OCI-LY3 (cell line): ENCODE results near the gene ZDHHC24.

Source experiments
- H2AFZ ChIP-seq: fragments of 200-600, 300-600 bp; shearing (Covaris generic); 2 replicates; pipeline ENCODE4 v1.6.0; 2014; ENCODE audit warnings: antibody characterized with exemption, low read depth, low read length
- H3K27ac ChIP-seq: fragments of 200-600, 300-600 bp; sonication (generic); 2 replicates; pipeline ENCODE4 v1.5.1; 2014; ENCODE audit warnings: mild to moderate bottlenecking, low read length, moderate library complexity, mixed read lengths
- H3K27me3 ChIP-seq: fragments of 200-600, 300-600 bp; sonication (generic); 2 replicates; pipeline ENCODE4 v1.6.1; 2014; ENCODE audit warnings: low read depth, low read length, mixed read lengths
- H3K36me3 ChIP-seq: fragments of 200-600, 300-600 bp; sonication (generic); replicated peaks from 2 replicates; pipeline ENCODE3; 2014; ENCODE audit warnings: low read depth, low read length, mixed read lengths
- H3K4me1 ChIP-seq: fragments of 300-600, 200-600 bp; sonication (generic); 2 replicates; pipeline ENCODE4 v1.6.1; 2014; ENCODE audit warnings: low read length, mixed read lengths
- H3K4me2 ChIP-seq: fragments of 200-600, 300-600 bp; sonication (generic); 2 replicates; pipeline ENCODE4 v1.6.1; 2014; ENCODE audit warnings: low read length, mixed read lengths
- H3K4me3 ChIP-seq: fragments of 300-600, 200-600 bp; sonication (generic); 2 replicates; pipeline ENCODE4 v1.5.1; 2014; ENCODE audit warnings: antibody characterized with exemption, mild to moderate bottlenecking, low read length, moderate library complexity
- H3K79me2 ChIP-seq: fragments of 300-600, 200-600 bp; shearing (Covaris generic); 2 replicates; pipeline ENCODE4 v1.6.1; 2014; ENCODE audit warnings: mild to moderate bottlenecking, low read length, mixed read lengths
- H3K9ac ChIP-seq: fragments of 300-600, 200-600 bp; shearing (Covaris generic); 2 replicates; pipeline ENCODE4 v1.6.0; 2014; ENCODE audit warnings: mild to moderate bottlenecking, low read length, moderate library complexity
- H3K9me3 ChIP-seq: fragments of 200-600, 300-600 bp; shearing (Covaris generic); 2 replicates; pipeline ENCODE4 v1.6.1; 2014; ENCODE audit warnings: low read length, mixed read lengths; ENCODE audit not compliant: insufficient read depth
- H4K20me1 ChIP-seq: fragments of 200-600, 300-600 bp; sonication (generic); 2 replicates; pipeline ENCODE4 v1.6.1; 2016; ENCODE audit warnings: low read length, mixed read lengths; ENCODE audit not compliant: insufficient read depth
- CTCF ChIP-seq: fragments of 200-600, 300-600 bp; sonication (generic); IDR thresholded peaks from 2 replicates; pipeline ENCODE4 v1.5.1; 2014; ENCODE audit warnings: antibody characterized with exemption, low read length, low read depth
- EZH2phosphoT487 ChIP-seq: fragments of 200-600 bp; shearing (Covaris generic); IDR thresholded peaks from 2 replicates; pipeline ENCODE4 v1.6.1; 2018; ENCODE audit warnings: antibody characterized with exemption, mixed run types, low read depth

The ZDHHC24 gene

GRCh38 chr11:66477263-66478201 lies 68.3 kb downstream of the ZDHHC24 start:
- no peaks in the 10 kb centered on the region for H4K20me1 ChIP-seq
- no peak overlapping the region for H3K9ac ChIP-seq
- peaks cover 8% of the 10 kb centered on the region for H3K4me1 ChIP-seq
- TF ChIP-seq EZH2phosphoT487, result no peak
- no peak for TF ChIP-seq CTCF
- H3K4me3 ChIP-seq, result no peak overlapping the region
- H3K79me2 ChIP-seq, result peaks cover 23% of the 10 kb centered on the region
- H3K9me3 ChIP-seq, result no peaks in the 10 kb centered on the region
- H3K4me2 ChIP-seq, result no peak overlapping the region
- H3K36me3 ChIP-seq, result peaks cover 11% of the 10 kb centered on the region
- H3K27ac ChIP-seq, result no peak overlapping the region
- no peaks in the 10 kb centered on the region for H3K27me3 ChIP-seq
- H2AFZ ChIP-seq, result no peak overlapping the region

GRCh38 chr11:66476841-66477251 lies 69.0 kb downstream of the ZDHHC24 start:
- Histone ChIP-seq H3K4me3 (no peak overlapping the region), H3K36me3 (peaks cover 9% of the 10 kb centered on the region), H3K4me2 (no peak overlapping the region), H3K27me3 (no peaks in the 10 kb centered on the region), H2AFZ (no peak overlapping the region), H3K27ac (no peak overlapping the region), H3K9me3 (no peaks in the 10 kb centered on the region), H3K79me2 (peaks cover 23% of the 10 kb centered on the region), H3K4me1 (peaks cover 8% of the 10 kb centered on the region), H4K20me1 (no peaks in the 10 kb centered on the region), H3K9ac (no peak overlapping the region)
- no peak for TF ChIP-seq CTCF
- TF ChIP-seq EZH2phosphoT487, result no peak

GRCh38 chr11:66476173-66476840 lies 69.5 kb downstream of the ZDHHC24 start:
- Histone ChIP-seq H3K9ac (no peak overlapping the region), H3K27ac (no peak overlapping the region), H3K4me3 (no peak overlapping the region)

More at GRCh38 chr11:66476173-66476840, 69.5 kb downstream of the ZDHHC24 start:
- Histone ChIP-seq H3K79me2 (peaks cover 21% of the 10 kb centered on the region), H3K4me2 (no peak overlapping the region), H3K4me1 (peaks cover 8% of the 10 kb centered on the region), H2AFZ (no peak overlapping the region), H3K36me3 (peaks cover 9% of the 10 kb centered on the region), H3K9me3 (no peaks in the 10 kb centered on the region), H4K20me1 (no peaks in the 10 kb centered on the region), H3K27me3 (no peaks in the 10 kb centered on the region)
- TF ChIP-seq CTCF (no peak), EZH2phosphoT487 (no peak)
